Measurements from ENCODE around the gene MYT1.

- TF ChIP-seq CTCF (IDR thresholded peaks at IDR 0.05) (no peak), EZH2phosphoT487 (IDR thresholded peaks at IDR 0.05) (no peak)
Measured at GRCh38 chr20:64154590-64155257, 9.5 kb upstream of the MYT1 start.

Measured in neural progenitor cell (in vitro differentiated cells).